HCT116 (cell line): Measurements from ENCODE around the gene HOXC6.

Experiments used
- EZH2phosphoT487 ChIP-seq: fragments of 200-600 bp; IDR thresholded peaks from 2 replicates; pipeline ENCODE4 v1.6.1; 2018; ENCODE audit warnings: antibody characterized with exemption, borderline replicate concordance
- POLR2A ChIP-seq: IDR thresholded peaks from 2 replicates; pipeline ENCODE4 v1.7.0; 2011; ENCODE audit warnings: borderline replicate concordance; ENCODE audit not compliant: insufficient read depth, insufficient read length; ENCODE audit errors: extremely low read depth
- POLR2AphosphoS5 ChIP-seq: IDR thresholded peaks from 2 replicates; pipeline ENCODE4 v1.6.1; 2011; ENCODE audit warnings: mild to moderate bottlenecking, low read depth, low read length, moderate library complexity
- TF ChIP-seq, protein P1 (sequence below), 3 experiments: fragments of 200-600 bp in 1 of 3; sonication (generic) in 1 of 3; IDR thresholded peaks in 2 of 3; conservative IDR thresholded peaks in 1 of 3; 2 replicates each; pipeline ENCODE4 v1.5.1; 2012 to 2017; ENCODE audit warnings: low read depth in 2 of 3, low read length in 2 of 3, antibody characterized with exemption in 1 of 3, borderline replicate concordance in 1 of 3, control low read depth in 1 of 3, mild to moderate bottlenecking in 1 of 3, mixed read lengths in 1 of 3, mixed run types in 1 of 3, moderate library complexity in 1 of 3; ENCODE audit not compliant: insufficient read depth in 1 of 3

GRCh38 chr12:53983568-53983949 is 44.7 kb upstream of the HOXC6 start:
- TF ChIP-seq EZH2phosphoT487 (no peak), POLR2AphosphoS5 (no peak), POLR2A (no peak)
- TF ChIP-seq, protein P1, sequence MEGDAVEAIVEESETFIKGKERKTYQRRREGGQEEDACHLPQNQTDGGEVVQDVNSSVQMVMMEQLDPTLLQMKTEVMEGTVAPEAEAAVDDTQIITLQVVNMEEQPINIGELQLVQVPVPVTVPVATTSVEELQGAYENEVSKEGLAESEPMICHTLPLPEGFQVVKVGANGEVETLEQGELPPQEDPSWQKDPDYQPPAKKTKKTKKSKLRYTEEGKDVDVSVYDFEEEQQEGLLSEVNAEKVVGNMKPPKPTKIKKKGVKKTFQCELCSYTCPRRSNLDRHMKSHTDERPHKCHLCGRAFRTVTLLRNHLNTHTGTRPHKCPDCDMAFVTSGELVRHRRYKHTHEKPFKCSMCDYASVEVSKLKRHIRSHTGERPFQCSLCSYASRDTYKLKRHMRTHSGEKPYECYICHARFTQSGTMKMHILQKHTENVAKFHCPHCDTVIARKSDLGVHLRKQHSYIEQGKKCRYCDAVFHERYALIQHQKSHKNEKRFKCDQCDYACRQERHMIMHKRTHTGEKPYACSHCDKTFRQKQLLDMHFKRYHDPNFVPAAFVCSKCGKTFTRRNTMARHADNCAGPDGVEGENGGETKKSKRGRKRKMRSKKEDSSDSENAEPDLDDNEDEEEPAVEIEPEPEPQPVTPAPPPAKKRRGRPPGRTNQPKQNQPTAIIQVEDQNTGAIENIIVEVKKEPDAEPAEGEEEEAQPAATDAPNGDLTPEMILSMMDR (IDR thresholded peaks at IDR 0.05 in 2 of 3, conservative IDR thresholded peaks at IDR 0.05 in 1 of 3; ENCODE audit: borderline replicate concordance in 1 of 3, insufficient read depth in 1 of 3, low read depth in 2 of 3, low read length in 2 of 3): no peak
